GM18907 (cell line): ENCODE measurements around the gene SYPL1.
A peak's percentile ranks its signal among the peaks of the same experiment; 100 is the strongest.

Source experiments
- ATAC-seq: cut with Tn5 transposase; IDR thresholded peaks from one replicate; pipeline ENCODE4 v1.9.1; 2021; ENCODE audit warnings: mild to moderate bottlenecking, moderate library complexity; ENCODE audit not compliant: unreplicated experiment

The SYPL1 gene

GRCh38 chr7:106053109-106053508 is 59.0 kb downstream of the SYPL1 start:
- no peak for ATAC-seq

DNA sequence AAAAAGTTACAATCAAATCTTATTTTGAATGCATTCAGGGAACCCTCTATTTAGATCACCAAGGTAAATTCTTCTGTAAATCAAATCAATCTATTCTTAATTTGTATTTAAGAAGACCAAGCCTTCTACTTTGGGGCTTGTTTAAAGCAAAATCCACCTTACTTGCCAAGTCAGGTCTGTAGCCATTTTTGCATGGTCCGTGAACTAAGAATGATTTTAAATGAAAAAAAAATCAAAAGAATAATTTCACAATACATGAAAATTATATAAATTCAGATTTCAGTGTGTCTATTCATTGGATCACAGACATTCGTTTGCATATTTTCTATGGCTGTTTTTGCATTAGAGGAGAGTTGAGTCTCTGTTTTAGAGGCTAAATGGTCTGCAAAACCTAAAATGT is 59.4 kb downstream of the SYPL1 start:
- no peak for ATAC-seq

DNA sequence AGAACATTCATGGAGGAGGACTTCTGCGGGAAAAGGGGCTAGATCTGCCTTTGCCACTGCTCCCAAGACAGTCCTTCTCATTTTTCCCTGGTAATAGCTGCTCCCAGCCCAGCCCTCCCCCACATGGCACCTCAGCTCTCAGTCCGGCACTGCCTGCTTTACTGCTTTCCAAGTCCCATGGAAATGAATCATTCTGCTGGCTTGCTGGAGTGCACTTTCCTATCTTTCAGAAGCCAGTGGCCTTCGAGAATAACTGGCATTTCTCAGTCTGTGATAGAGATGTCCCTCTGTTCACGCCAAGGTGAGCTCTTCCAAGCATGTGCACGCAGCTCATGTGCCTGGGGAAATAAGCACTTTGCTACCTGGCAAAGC is 61.4 kb downstream of the SYPL1 start:
- no peak for ATAC-seq

GRCh38 chr7:106050002-106050745 is 61.9 kb downstream of the SYPL1 start:
- no peak for ATAC-seq

DNA sequence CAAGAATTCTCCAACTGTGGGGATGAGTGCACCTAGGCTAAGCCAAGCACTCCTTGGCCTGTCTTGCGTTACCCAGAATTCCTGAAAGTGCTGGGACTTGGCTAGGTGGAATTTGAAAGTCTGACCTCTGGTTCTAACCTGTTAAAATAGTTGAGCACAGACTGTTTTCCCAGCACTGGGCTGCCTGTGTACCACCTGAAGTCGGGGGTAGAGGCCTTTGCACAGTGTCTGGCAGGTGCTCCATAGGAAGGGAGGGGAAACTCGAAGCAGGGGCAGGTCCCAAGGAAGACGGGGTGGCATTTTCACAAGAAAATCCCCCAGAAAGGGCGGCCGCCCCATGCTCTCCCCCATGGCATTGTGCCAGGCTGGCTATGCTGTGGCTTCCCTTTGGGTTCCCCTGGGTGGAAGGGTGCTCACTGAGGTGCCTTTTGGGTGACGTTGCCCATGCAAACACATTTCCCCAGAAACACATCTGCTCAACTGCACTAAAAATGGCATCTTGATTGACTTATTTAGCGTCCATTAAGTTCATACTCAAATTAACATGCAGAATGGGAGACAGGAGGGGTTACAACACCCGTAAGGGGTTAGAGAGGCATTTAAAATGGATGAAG is 62.9 kb downstream of the SYPL1 start:
- no peak for ATAC-seq

DNA sequence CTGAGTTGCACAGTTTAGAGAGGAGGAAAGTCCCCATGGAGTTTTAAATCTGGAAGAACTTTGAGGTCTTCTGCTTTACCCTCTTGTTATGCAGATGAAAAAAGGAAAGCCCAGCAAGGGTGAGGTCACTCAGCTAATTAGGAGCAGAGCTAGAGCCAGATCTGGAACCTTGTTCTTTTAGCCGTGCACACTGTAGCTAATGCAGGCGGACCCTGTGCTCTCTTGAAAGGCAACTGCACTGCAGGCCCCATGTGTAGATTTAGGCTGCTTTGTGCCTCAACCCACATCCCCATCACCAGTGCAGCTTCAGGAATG is 63.4 kb downstream of the SYPL1 start:
- no peak for ATAC-seq

GRCh38 chr7:106047818-106048705 is 64.0 kb downstream of the SYPL1 start:
- no peak for ATAC-seq

GRCh38 chr7:106047184-106047583 is 64.9 kb downstream of the SYPL1 start:
- ATAC-seq = no peak

DNA sequence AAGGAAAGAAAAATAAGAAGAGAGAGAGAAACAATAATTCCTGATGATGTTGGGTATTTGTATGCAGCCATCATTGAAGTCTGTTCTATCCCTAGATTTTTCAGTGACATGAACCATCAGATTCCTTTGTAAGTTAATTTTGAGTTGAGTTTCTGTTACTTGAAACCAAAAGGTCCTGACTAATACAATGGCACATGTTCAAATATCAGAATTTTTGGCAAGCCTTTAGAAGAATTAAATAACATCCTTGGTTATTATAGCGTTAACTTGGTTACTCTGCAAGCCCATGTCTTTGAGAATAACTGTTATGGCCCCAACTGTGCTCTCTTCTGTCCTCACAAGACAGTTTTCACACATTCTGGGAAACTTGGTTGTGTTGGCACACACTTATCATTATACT is 66.5 kb downstream of the SYPL1 start:
- no peak for ATAC-seq

- no peak for ATAC-seq
These were observed 67.0 kb downstream of the SYPL1 start for GRCh38 chr7:106045139-106045538.

DNA sequence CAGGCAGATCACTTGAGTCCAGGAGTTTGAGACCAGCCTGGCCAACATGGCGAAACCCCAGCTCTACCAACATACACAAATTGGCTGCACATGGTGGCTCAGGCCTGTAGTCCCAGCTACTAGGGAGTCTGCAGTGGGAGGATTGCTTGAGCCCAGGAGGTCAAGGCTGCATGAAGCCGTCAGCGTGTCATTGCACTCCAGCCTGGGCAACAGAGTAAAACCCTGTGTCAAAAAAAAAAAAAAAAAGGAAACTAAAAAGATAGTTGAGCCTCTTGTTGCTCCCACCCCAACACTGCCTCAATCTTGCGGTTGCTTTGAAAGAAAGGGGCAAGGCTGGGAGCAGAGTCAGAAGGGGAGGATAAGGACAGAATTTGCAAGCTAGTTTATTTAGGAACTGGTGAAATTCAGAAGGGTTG is 69.9 kb downstream of the SYPL1 start:
- ATAC-seq = no peak

- ATAC-seq = peak; percentile 61
These were observed 70.9 kb downstream of the SYPL1 start for GRCh38 chr7:106041140-106041717.
